ENCODE results near the gene CLDN5.
"Not testable (repeated sequence)": the region's sequence is repeated elsewhere in the genome, so short reads cannot be mapped to it uniquely, and the experiment has no call there.

CLDN5 gene

GRCh38 chr22:19548427-19548826, 24.2 kb upstream of the CLDN5 start:
- not testable (repeated sequence) for DNase-seq (ENCODE audit: low spot score)

GRCh38 chr22:19547620-19548019, 23.4 kb upstream of the CLDN5 start:
- no peak for DNase-seq (ENCODE audit: low spot score)

GRCh38 chr22:19546680-19547079, 22.5 kb upstream of the CLDN5 start:
- DNase-seq (ENCODE audit: low spot score), result no peak

- DNase-seq (ENCODE audit: low spot score), result no peak
These were observed 21.7 kb upstream of the CLDN5 start for GRCh38 chr22:19545935-19546207.

- DNase-seq (ENCODE audit: low spot score), result no peak
These were observed 19.9 kb upstream of the CLDN5 start for GRCh38 chr22:19543970-19544708.

- no peak for DNase-seq (ENCODE audit: low spot score)
These were observed 16.2 kb upstream of the CLDN5 start for GRCh38 chr22:19540394-19540793.

- no peak for DNase-seq (ENCODE audit: low spot score)
These were observed 13.8 kb upstream of the CLDN5 start for GRCh38 chr22:19537941-19538488.

- DNase-seq (ENCODE audit: low spot score), result no peak
These were observed 12.4 kb upstream of the CLDN5 start for GRCh38 chr22:19536564-19536963.

- no peak for DNase-seq (ENCODE audit: low spot score)
These were observed 10.8 kb upstream of the CLDN5 start for GRCh38 chr22:19535001-19535400.

GRCh38 chr22:19533857-19534256, 9.6 kb upstream of the CLDN5 start:
- DNase-seq (ENCODE audit: low spot score), result no peak

GRCh38 chr22:19533049-19533626, 8.9 kb upstream of the CLDN5 start:
- no peak for DNase-seq (ENCODE audit: low spot score)

- DNase-seq (ENCODE audit: low spot score), result not testable (repeated sequence)
These were observed 7.1 kb upstream of the CLDN5 start for GRCh38 chr22:19531327-19531726.

GRCh38 chr22:19530751-19531150, 6.5 kb upstream of the CLDN5 start:
- DNase-seq (ENCODE audit: low spot score), result no peak

- DNase-seq (ENCODE audit: low spot score), result no peak
These were observed 5.6 kb upstream of the CLDN5 start for GRCh38 chr22:19529811-19530210.

GRCh38 chr22:19527861-19528417, 3.7 kb upstream of the CLDN5 start:
- no peak for DNase-seq (ENCODE audit: low spot score)

GRCh38 chr22:19527321-19527721, 3.1 kb upstream of the CLDN5 start:
- no peak for DNase-seq (ENCODE audit: low spot score)

- no peak for DNase-seq (ENCODE audit: low spot score)
These were observed 2.5 kb upstream of the CLDN5 start for GRCh38 chr22:19526702-19527111.

- no peak for DNase-seq (ENCODE audit: low spot score)
These were observed 2.0 kb upstream of the CLDN5 start for GRCh38 chr22:19526076-19526701.

- no peak for DNase-seq (ENCODE audit: low spot score)
These were observed 1.5 kb upstream of the CLDN5 start for GRCh38 chr22:19525666-19526065.

- DNase-seq (ENCODE audit: low spot score), result no peak
These were observed 978 bp upstream of the CLDN5 start for GRCh38 chr22:19525116-19525660.

GRCh38 chr22:19523240-19524169, 705 bp downstream of the CLDN5 start:
- DNase-seq (ENCODE audit: low spot score), result peak; percentile 71

- DNase-seq (ENCODE audit: low spot score), result no peak
These were observed 1.4 kb downstream of the CLDN5 start for GRCh38 chr22:19522881-19523239.
